GM19395 (cell line): ENCODE measurements around the gene SNX9.
"Not testable (repeated sequence)": the region's sequence is repeated elsewhere in the genome, so short reads cannot be mapped to it uniquely, and the experiment has no call there.

ENCODE experiments used
- ATAC-seq: cut with Tn5 transposase; IDR thresholded peaks from one replicate; pipeline ENCODE4 v1.9.1; 2021; ENCODE audit warnings: mild to moderate bottlenecking, moderate library complexity; ENCODE audit not compliant: unreplicated experiment

The SNX9 gene

DNA sequence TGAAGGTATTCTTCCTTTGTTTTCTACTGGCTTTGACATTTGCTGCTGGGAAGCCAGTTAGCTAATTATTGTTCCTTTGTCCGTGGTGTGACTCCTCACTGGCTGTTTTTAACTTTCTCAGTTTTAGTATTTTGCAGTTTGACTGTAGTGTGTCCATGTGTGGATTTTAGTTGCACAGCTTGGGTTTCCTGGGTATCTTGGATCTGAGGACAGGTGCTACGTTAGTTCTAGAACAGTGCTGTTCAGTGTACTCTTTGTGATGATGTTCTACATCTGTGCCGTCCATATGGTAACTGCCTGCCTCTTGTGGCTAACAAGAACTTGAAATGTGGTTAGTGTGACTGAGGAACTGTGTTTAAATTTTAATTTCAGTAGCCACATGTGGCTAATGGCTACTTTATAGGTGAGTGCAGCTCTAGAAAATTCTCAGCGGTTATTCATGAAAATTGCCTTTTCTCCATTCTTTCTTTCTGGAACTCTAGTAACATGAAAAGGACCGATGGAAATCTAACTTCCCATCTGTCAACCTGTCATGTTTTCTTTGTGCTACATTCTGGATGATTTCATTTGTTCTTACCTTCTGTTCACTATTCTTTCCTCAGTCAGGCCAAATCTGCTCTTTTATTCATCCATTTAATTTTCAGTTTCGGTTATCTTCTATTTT is 7.4 kb downstream of the SNX9 start:
- peak; percentile 93 for ATAC-seq

DNA sequence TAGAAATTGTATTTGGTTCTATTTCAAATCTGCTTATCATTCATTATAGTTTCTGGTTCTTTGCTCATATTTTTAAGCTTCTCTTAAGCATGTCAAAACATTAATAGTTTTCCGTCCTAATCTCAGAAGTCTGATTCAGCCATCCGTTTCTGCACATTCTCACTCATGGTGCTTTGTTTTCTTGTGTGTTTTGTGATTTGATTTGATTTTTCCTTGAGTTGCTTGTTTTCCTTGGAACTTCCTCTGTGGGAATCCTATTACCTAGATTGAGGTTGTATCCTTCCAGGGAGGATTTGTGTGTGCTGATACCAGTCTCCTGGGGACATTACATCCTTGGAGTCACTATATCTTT is 7.9 kb downstream of the SNX9 start:
- ATAC-seq, result no peak

DNA sequence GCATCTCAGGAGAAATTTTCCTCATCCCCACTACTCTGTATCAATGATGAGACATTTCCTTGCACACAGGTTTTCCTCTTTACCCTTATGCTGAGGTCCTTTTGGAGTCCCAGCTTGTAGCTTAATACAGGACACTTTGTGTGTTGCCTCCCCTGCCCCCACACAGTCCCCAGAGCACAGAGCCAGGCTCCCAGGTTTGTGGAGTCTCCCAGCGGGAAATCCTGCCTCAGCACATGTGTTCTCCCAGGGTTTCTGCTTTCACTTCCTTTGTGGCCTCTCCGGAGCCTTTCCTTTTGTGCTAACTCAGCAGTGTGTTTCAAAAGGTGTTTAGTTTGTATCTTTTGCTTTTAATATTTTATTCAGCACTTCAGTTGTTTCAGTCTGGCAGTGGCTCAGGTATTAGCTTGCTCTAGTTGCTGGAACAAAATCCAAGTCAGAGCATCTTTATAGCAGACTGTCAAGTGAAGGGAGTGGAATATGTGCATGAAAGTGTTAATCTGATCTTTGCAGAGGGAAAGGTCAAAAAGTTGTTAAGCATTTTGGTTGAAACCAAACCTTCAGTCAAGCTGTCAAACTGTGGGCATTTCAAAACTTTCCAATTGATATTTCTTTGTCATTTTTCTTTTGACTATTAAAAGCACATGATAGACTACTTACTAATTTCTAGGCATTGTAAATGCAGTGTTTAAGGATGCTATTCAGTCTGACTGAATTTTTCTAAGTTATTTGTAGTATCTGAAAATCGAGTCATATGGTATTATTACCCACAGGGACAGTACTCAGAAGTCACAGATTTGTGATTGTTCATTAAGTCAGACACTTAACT is 8.6 kb downstream of the SNX9 start:
- ATAC-seq, result no peak

GRCh38 chr6:157832250-157832967 is 9.4 kb downstream of the SNX9 start:
- ATAC-seq, result no peak

DNA sequence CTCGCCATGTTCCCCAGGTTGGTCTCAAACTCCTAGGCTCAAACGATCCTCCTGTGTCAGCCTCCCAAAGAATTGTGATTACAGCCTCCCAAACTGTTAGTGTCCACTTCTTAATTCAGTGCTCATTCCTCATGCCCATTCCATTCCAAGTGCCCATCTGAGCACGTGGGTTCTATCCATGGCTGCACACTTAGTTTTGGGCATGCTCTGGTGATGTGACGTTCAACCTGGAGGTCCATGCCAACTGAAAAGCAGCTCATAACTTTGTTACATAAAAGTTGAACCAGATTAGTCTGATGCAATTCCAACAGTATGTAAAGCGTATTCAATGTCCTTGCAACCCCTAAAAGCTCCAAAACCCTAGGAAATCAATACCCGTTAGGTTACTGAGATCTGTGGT is 11.5 kb downstream of the SNX9 start:
- ATAC-seq, result no peak

DNA sequence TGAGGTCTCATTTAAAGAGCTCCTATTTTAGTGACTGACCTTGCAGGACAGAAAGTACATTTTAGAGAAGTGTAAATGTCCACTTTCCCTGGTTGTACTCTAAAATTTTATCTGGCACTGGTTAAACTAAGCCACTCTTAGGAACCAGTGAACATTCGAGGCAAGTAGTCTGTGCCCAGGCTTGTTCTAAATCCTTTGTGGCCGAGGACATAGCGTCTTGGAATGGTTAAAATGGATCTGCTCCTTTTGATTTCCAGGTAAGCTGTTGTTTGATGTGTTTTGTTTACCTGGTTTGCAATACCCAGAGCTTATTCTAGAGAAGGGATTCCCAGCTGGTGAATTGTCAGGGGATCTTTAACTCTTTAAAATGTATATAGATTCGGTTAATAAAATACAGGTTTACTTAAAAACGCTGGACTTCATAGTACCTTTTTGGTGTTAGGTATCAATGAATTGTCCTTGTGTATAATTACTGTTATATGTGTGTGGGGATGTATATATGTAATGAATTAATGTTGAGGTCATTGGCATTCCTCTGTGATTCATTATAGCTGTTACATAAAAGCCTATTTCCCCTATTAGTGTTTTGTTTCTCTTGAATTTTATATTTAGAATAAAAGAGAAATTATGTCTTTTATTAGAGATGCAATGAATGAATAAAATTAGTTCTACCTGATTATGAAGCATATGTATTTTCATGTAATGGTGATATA is 15.8 kb downstream of the SNX9 start:
- ATAC-seq, result no peak

GRCh38 chr6:157839606-157840005 is 16.6 kb downstream of the SNX9 start:
- no peak for ATAC-seq

- ATAC-seq, result no peak
Observed at GRCh38 chr6:157840261-157840660, 17.2 kb downstream of the SNX9 start.

GRCh38 chr6:157840776-157841175 is 17.7 kb downstream of the SNX9 start:
- no peak for ATAC-seq

DNA sequence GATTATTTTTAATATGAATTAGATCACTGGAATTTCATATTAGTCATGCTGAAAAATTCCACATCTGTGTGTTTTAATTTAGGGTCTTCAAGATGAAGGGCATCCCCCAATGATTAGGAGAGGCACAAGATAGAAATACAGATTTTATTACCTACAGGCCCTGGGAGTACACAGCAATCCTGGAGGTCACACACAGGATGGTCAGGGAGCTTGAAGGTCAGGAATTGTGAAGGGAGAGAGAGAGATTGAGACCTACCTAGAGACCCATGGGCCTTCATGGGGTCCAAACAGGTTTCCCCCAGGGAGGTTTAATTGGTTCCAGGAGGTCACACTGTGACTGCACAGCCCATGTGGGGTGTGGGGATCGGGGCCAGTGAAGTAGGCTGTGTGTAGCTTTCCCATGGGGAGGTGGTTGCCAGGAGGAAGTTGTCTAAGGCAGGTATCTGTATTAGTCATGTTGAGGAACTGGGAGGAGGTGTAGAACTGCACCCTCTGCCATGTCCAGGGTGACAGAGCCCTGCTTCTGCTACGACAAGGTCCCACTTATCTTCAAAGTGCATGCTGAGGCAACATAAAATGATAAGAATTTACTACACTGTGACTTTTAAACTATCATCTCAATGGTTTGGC is 18.3 kb downstream of the SNX9 start:
- ATAC-seq, result peak; percentile 91

- ATAC-seq, result no peak
Observed at GRCh38 chr6:157842212-157842611, 19.2 kb downstream of the SNX9 start.

GRCh38 chr6:157844196-157844595 is 21.1 kb downstream of the SNX9 start:
- ATAC-seq, result not testable (repeated sequence)

DNA sequence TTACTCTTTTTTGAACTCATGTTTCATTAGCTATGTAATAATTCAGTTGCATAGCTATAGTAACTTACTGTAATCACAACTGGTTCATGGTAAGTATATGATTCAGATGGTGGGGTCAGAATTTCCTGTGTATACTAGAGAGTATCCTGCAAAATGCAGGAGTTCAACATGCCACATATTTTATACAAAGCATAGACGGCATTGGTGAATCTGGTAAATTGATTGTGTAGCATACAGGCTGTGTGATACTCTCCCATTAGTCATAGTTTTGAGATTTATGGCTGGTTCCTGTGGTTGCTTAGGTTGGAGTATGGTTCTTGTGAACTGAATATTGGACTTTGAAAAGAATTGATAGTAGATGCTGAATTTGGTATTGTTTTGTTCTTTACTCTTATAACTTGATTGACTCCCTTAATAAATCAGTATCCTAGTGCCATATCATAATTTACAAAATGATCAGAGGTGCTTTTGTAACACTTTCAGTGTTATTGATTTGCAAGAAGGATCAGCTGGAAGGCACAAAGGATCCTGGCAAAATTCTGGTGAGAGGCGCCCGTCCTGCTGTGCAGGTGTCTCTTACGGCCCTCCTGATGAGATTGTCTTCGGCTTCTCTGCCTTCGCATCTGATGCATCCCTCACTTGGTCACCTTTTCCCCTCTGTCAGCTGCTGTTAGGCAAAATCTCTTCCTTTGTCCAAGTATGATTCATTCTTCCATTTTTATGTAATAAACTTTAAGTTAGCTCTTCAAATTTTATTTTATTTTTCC is 22.6 kb downstream of the SNX9 start:
- peak; percentile 2 for ATAC-seq

DNA sequence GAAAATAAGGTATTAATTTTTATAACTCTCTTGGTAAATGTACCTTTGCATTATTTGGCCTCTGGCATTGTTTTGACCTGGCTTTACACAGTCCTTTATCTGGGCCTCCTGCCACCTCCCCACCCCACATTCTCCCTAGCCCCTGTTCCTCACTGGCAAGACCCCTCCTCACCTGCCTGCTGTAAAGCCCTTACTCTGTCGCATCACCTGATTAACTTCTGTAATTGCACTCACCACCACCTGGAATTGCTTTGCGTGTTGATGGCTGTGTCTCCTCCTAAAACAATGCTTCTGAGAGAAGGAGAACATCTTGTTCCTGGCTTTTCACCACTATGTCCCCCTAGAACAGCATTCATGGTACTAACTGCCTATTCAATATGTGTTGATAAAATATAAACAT is 24.8 kb downstream of the SNX9 start:
- ATAC-seq, result no peak

- ATAC-seq, result no peak
Observed at GRCh38 chr6:157848693-157849092, 25.6 kb downstream of the SNX9 start.

- no peak for ATAC-seq
Observed at GRCh38 chr6:157849288-157850017, 26.4 kb downstream of the SNX9 start.

GRCh38 chr6:157850030-157850429 is 27.0 kb downstream of the SNX9 start:
- no peak for ATAC-seq

- ATAC-seq, result no peak
Observed at GRCh38 chr6:157853018-157853805, 30.2 kb downstream of the SNX9 start.
